NCI-H146 (cell line): ENCODE measurements around the gene CCDC181.
"Not testable (repeated sequence)": the region's sequence is repeated elsewhere in the genome, so short reads cannot be mapped to it uniquely, and the experiment has no call there.

Experiments used
- DNase-seq: peaks from one replicate; lab custom pipeline; 2025; lab: John Stamatoyannopoulos, UW

The CCDC181 gene

DNA sequence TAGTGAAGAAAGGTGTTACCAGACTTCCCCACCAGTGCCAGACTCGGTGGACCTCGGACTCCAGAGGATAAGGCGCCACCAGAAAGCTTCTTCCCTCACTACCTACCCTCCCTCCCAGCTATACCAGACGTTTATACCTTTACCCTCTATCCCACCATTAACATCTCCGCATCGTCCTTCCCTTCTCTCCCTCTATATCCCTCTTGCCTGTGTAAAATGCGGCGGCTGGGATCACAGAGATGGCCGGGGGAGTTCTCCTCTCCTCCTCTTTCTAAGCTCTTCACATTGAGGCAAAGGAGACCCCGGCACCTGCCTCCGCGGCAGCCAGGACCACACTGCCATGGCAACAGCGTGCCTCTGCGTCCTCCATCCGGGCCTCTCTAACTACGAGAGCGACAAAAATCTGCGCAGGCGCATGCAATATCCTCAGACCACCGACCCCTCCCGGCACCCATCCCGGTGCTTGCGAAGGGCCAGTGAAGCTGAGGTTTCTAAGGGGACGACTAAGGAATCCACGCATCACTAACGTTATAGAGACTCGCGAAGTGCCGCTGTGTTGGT lies at the start of gene CCDC181:
Gene CCDC181 (minus strand): TSS at position 394 of the 561 bp plus-strand sequence. CDS start 2,547 bp downstream, outside the sequence.
- DNase-seq: no peak

- DNase-seq: no peak
These were observed 48.6 kb upstream of the CCDC181 start for GRCh38 chr1:169475806-169476387.

GRCh38 chr1:169474302-169474995 lies 47.2 kb upstream of the CCDC181 start:
- DNase-seq: no peak

GRCh38 chr1:169473347-169473746 lies 46.1 kb upstream of the CCDC181 start:
- DNase-seq: no peak

DNA sequence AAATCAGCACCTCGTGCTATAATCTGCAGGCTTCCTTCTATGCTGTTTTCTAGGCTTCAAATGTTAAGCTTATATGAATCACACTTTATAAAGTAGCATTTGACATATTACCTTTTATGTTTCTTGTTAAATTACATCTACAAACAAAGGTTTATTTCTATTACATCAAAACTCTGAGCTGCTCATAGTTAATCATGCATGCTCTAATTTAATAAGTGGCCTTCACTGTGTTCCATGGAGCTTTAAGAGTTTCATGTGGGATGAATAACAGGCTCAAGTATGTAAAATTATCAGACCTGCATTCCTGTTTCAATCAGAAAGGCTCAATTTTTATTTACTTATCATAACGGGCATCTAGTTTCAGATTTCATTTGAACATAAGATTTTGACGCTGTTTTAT lies 45.5 kb upstream of the CCDC181 start:
- no peak for DNase-seq

- DNase-seq: no peak
These were observed 41.7 kb upstream of the CCDC181 start for GRCh38 chr1:169468982-169469381.

GRCh38 chr1:169466259-169467230 lies 39.3 kb upstream of the CCDC181 start:
- DNase-seq: peak; percentile 36

GRCh38 chr1:169465281-169465680 lies 38.0 kb upstream of the CCDC181 start:
- no peak for DNase-seq

DNA sequence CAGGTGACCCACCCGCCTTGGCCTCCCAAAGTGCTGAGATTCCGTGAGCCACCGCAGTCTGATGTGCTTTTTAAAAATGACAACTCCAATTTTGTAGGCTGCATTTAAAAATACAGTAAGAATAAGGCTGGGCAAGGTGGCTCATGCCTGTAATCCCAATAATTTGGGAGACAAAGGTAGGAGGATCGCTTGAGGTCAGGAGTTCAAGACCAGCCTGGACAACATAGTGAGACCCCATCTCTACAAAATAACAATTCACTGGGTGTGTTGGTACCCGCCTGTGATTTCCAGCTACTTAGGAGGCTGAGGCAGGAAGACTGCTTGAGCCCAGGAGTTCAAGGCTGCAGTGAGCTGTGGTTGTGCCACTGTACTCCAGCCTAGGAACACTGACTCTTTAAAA lies 35.1 kb upstream of the CCDC181 start:
- DNase-seq: no peak

- DNase-seq: no peak
These were observed 34.2 kb upstream of the CCDC181 start for GRCh38 chr1:169461390-169462000.

DNA sequence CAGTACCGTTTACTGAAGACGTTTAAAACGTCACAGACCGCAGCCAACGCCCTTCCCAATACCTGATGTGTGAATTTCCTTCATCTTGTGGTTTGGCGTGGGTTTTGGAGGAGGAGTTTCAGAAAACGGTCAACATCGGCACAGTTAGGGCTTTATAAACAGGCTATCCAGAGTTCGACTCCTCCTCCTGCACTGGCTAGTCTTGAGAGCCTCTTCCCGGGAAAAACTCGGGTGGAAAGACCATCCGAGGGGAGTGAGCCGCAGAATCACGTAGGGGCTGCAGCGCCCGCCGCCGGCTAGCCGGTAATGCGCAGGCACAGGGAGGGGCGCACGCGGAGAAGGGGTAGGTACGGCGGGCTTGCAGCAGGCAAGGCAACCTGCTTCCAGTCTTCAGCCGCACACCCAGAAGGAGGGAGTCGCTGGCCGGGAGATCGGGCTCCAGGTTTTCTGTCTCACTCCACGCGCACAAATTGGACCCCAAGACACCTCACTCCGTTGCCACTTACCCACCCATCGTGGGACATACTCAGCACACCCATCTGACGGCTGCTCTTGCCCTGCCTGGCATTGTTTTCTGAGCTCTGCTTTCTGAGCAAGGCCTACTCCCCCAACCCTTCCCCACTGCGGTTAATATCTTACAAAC lies 33.0 kb upstream of the CCDC181 start:
- no peak for DNase-seq

- no peak for DNase-seq
These were observed 30.2 kb upstream of the CCDC181 start for GRCh38 chr1:169457443-169457842.

DNA sequence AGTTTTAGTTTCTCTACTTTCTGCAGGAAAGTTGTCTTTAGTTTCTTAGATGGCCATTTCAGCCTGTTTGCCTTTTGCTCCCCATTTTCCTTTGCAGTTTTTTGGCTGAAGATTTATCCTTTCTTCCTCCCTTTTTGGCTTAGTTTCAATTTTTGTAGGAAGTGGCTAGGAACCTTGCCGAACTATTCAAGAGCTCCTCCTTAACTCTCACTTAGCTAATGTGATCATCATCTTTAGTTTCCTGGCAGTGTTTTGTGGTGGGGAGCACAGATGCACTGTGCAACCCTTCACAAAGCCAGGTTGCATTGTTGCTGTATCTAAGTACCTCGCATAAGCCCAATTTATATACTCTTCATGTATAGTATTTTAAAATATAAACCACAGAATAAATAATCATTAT lies 28.8 kb upstream of the CCDC181 start:
- DNase-seq: no peak

GRCh38 chr1:169452921-169453320 lies 25.6 kb upstream of the CCDC181 start:
- DNase-seq: no peak

GRCh38 chr1:169451218-169451824 lies 24.0 kb upstream of the CCDC181 start:
- no peak for DNase-seq

- DNase-seq: no peak
These were observed 16.6 kb upstream of the CCDC181 start for GRCh38 chr1:169443923-169444322.

- no peak for DNase-seq
These were observed 1.0 kb downstream of the CCDC181 start for GRCh38 chr1:169426174-169426705.

- DNase-seq: no peak
These were observed 6.0 kb downstream of the CCDC181 start for GRCh38 chr1:169421309-169421708.

GRCh38 chr1:169414952-169415351 lies 12.3 kb downstream of the CCDC181 start:
- no peak for DNase-seq

GRCh38 chr1:169408340-169408739 lies 18.9 kb downstream of the CCDC181 start:
- not testable (repeated sequence) for DNase-seq

DNA sequence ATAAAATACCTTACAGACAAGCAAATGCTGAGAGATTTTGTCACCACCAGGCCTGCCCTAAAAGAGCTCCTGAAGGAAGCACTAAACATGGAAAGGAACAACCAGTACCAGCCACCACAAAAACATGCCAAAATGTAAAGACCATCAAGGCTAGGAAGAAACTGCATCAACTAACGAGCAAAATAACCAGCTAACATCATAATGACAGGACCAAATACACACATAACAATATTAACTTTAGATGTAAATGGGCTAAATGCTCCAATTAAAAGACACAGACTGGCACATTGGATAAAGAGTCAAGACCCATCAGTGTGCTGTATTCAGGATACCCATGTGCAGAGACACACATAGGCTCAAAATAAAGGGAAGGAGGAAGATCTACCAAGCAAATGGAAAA lies 24.7 kb downstream of the CCDC181 start:
- not testable (repeated sequence) for DNase-seq
